ENCODE data around the gene CMTM5.
"Not testable (repeated sequence)": the region's sequence is repeated elsewhere in the genome, so short reads cannot be mapped to it uniquely, and the experiment has no call there.

The CMTM5 gene

DNA sequence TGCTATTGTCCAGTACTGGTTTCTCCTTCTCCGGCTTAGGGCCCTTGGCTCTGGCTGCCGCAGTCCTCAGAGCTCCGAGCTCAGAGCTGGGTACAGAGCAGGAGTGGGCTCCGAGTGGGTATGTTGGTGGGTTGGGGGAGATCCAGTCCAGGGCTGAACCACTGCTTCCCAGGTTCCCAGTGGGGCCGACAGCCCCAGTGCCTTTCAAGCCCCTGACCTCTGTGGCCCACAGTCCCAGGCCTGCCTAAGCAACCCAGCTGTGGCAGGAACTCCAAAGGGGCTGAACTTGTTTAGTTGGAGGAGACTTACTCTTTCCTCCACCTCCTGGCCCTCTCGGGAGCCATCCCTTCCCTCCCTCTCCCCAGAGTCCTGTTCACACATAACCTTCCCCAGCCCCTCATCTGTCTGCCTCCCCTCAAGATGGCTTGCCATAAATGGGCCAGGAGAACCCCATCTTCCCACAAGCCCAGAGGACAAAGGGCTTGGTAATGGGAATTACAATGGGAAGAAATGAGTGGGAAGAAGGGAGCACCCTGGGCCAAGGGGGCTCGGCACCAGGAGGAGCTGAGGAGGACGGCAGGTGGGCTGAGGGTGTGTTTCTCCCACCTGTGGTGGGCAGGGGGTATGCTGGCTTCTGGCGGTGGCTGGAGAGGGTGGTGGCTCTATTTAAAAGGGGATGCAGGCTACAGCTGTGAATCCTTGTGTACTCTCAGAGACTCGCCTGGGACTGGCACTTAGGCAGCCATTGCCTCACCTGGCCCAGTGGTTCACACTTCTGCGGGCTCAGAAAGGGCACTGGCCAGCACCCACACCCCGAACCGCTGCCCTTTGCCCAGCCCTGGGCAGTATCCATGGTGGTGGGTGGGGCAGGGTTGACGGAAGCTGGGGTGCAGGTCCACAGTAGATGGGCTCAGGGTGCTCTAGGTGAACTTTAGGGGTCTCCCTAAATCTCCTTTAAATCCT is 35.0 kb downstream of the CMTM5 start:
- Histone ChIP-seq H3K9me3 (ENCODE audit: control insufficient read depth, low read length) (no peaks in the 10 kb centered on the region), H3K9ac (ENCODE audit: low read length) (no peak overlapping the region), H3K4me3 (ENCODE audit: low read length) (no peak overlapping the region), H3K4me1 (ENCODE audit: control insufficient read depth, insufficient read depth, low read length) (no peaks in the 10 kb centered on the region), H3K27me3 (replicated peaks; ENCODE audit: control insufficient read depth, insufficient read depth, low read length) (peaks cover 34% of the 10 kb centered on the region), H3K36me3 (ENCODE audit: control insufficient read depth, insufficient read depth, low read length, severe bottlenecking) (no peaks in the 10 kb centered on the region)
- no peak for DNase-seq (ENCODE audit: low read depth)

DNA sequence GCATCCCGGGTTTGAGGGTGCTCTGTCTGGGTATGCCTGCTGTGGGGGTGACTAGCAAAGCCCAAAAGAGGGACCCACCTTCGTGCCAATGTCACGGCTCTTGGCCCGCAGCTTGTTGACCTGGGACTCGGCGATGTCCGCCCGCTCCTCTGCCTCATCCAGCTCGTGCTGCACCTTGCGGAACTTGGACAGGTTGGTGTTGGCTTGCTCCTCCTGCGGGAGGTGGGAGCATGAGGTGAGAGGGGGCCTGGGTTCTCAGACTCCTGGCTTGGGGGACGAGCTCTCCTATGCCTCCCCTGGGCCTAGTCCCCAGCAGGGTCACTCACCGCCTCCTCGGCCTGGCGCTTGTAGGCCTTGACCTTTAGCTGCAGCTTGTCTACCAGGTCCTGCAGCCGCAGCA is 36.8 kb downstream of the CMTM5 start:
- Histone ChIP-seq H3K4me1 (ENCODE audit: control insufficient read depth, insufficient read depth, low read length) (no peaks in the 10 kb centered on the region), H3K27me3 (replicated peaks; ENCODE audit: control insufficient read depth, insufficient read depth, low read length) (peaks cover 36% of the 10 kb centered on the region), H3K9ac (ENCODE audit: low read length) (no peak overlapping the region), H3K9me3 (ENCODE audit: control insufficient read depth, low read length) (no peaks in the 10 kb centered on the region), H3K4me3 (ENCODE audit: low read length) (no peak overlapping the region), H3K36me3 (ENCODE audit: control insufficient read depth, insufficient read depth, low read length, severe bottlenecking) (no peaks in the 10 kb centered on the region)
- DNase-seq (ENCODE audit: low read depth): no peak

DNA sequence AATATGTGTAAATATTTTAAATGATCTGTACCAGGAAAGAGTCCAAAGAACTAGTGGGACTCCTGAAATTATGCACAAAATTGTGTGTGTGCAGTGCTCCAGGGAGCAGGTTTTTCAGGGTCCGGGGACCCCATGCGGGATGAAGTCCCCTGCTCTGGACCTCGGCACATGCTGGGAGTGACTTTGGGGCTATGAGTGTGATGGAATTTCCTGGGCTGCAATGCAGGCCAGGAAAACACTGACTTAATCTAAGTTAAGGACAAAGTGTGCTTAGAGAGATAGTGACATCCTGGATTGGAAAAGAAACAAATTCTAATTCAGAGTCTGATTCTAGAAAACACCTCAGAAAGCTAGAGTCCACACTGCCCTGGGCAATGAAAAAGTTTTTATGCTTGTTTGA is 37.4 kb downstream of the CMTM5 start:
- no peaks in the 10 kb centered on the region for H3K36me3 ChIP-seq (ENCODE audit: control insufficient read depth, insufficient read depth, low read length, severe bottlenecking)
- no peak for DNase-seq (ENCODE audit: low read depth)
- no peak overlapping the region for H3K9ac ChIP-seq (ENCODE audit: low read length)
- H3K4me3 ChIP-seq (ENCODE audit: low read length): no peak overlapping the region
- no peaks in the 10 kb centered on the region for H3K9me3 ChIP-seq (ENCODE audit: control insufficient read depth, low read length)
- no peaks in the 10 kb centered on the region for H3K4me1 ChIP-seq (ENCODE audit: control insufficient read depth, insufficient read depth, low read length)
- peaks cover 42% of the 10 kb centered on the region for H3K27me3 ChIP-seq (replicated peaks; ENCODE audit: control insufficient read depth, insufficient read depth, low read length)

DNA sequence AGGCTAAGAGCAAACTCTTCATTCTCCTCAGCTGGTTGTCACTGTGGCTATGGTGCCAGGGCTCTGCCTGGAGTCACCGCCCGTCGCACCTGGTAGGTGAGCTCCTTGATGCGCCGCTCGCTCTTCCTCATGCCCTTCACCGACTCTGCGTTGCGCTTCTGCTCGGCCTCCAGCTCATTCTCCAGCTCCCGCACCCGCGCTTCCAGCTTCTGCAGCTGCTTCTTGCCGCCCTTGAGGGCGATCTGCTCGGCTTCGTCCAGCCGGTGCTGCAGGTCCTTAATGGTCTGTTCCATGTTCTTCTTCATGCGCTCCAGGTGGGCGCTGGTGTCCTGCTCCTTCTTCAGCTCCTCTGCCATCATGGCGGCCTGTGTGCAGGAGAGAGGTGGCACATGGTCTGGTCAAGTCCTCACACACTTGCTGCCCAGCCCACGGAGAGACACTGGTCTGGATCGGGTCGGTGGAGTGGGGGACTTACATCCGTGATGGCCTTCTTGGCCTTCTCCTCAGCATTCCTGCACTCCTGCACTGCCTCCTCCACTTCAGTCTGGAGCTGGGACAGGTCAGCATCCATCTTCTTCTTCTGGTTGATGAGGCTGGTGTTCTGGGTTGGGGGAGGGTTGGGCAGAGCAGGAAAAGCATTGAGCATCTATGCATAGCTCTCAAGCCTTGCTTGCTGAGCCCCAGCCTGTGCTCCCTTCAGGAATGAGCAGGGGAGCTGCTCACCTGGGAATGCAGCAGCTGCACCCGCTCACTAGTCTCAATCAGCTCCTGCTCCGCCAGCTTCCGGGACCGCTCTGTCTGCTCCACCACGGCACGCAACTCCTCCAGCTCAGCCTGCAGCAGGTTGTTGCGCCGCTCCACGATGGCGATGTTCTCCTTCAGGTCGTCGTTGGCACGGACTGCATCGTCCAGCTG is 38.3 kb downstream of the CMTM5 start:
- H3K27me3 ChIP-seq (replicated peaks; ENCODE audit: control insufficient read depth, insufficient read depth, low read length): peaks cover 37% of the 10 kb centered on the region
- no peak overlapping the region for H3K9ac ChIP-seq (ENCODE audit: low read length)
- no peak overlapping the region for H3K4me3 ChIP-seq (ENCODE audit: low read length)
- no peaks in the 10 kb centered on the region for H3K4me1 ChIP-seq (ENCODE audit: control insufficient read depth, insufficient read depth, low read length)
- H3K36me3 ChIP-seq (ENCODE audit: control insufficient read depth, insufficient read depth, low read length, severe bottlenecking): no peaks in the 10 kb centered on the region
- no peak for DNase-seq (ENCODE audit: low read depth)
- H3K9me3 ChIP-seq (ENCODE audit: control insufficient read depth, low read length): no peaks in the 10 kb centered on the region

DNA sequence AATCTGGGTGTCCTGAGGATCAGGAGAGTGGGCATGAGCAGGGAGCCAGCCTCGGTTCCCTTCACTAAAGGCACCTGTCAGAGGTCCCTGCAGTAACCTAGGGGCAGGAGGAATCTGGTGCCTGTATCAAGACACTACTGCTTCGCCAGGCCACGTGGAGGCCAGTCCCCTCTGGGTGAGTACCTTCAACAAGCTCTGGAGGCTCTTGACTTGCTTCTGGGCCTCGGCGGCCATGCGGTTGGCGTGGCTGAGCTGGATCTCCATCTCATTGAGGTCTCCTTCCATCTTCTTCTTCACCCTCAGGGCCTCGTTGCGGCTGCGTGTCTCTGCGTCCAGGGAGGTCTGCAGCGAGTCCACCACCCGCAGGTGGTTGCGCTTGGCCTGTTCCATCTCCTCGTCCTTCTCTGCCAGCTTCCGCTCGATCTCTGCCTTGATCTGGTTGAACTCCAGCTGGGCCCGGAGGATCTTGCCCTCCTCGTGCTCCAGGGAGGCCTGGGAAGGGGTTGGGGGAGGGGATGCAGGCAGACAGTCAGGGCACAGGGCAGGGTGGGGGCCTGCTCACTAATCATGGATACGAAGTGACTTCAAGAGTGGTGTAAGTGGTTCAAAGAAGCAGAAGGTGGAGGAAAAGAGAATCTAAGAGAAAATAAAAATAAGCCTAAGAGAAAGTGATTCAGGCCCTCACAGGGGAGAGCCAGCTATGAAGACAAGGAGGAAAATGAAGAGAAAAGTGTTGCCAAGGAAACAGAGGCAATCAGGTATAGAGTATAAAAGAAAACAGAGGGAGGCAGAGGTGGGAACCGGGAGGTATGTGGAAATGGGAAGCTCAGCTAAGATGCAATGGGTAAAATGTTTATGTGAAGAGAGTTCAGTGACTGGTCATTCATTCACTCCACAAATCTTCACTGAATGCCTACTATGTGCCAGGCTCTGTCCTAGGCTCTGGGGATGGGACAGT is 39.3 kb downstream of the CMTM5 start:
- no peaks in the 10 kb centered on the region for H3K36me3 ChIP-seq (ENCODE audit: control insufficient read depth, insufficient read depth, low read length, severe bottlenecking)
- no peak overlapping the region for H3K4me3 ChIP-seq (ENCODE audit: low read length)
- H3K9me3 ChIP-seq (ENCODE audit: control insufficient read depth, low read length): no peaks in the 10 kb centered on the region
- peaks cover 38% of the 10 kb centered on the region for H3K27me3 ChIP-seq (replicated peaks; ENCODE audit: control insufficient read depth, insufficient read depth, low read length)
- H3K9ac ChIP-seq (ENCODE audit: low read length): no peak overlapping the region
- DNase-seq (ENCODE audit: low read depth): no peak
- no peaks in the 10 kb centered on the region for H3K4me1 ChIP-seq (ENCODE audit: control insufficient read depth, insufficient read depth, low read length)

DNA sequence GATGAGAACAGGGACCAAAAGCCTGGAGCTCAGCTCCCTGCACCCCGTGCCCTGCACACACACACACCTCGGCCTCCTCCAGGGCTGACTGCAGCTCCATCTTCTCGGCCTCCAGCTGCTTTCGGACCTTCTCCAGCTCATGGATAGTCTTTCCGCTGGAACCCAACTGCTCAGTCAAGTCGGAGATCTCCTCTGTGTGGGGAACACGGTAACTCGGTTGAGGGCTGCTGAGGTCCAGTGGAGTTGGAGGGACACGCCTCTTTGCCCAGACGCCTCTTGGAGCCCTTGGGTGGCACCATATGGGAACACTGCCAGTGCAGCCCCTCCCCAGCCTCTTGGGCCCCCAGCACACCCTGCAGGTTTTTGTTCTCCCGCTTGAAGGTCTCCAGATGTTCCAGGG is 40.0 kb downstream of the CMTM5 start:
- Histone ChIP-seq H3K4me3 (ENCODE audit: low read length) (no peak overlapping the region), H3K27me3 (replicated peaks; ENCODE audit: control insufficient read depth, insufficient read depth, low read length) (peaks cover 38% of the 10 kb centered on the region), H3K36me3 (ENCODE audit: control insufficient read depth, insufficient read depth, low read length, severe bottlenecking) (no peaks in the 10 kb centered on the region), H3K9me3 (ENCODE audit: control insufficient read depth, low read length) (no peaks in the 10 kb centered on the region), H3K9ac (ENCODE audit: low read length) (no peak overlapping the region), H3K4me1 (ENCODE audit: control insufficient read depth, insufficient read depth, low read length) (no peaks in the 10 kb centered on the region)
- no peak for DNase-seq (ENCODE audit: low read depth)

DNA sequence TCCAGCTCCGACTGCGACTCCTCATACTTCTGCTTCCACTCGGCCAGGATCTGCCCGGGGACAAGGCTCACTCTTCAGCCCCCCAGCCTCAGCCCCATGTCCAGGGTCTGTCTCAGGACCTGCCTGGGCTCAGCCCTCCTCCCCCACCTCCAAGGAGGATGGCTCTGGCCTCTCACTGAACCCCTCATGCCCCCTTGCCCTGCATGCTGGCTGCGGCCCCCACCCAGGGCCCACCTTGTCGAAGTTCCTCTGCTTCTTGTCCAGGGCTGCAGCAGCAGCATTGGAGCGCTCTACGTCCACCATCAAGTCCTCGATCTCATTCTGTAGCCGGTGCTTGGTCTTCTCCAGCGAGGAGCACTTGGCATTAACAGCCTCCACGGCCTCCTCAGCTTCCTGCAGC is 40.4 kb downstream of the CMTM5 start:
- not testable (repeated sequence) for H3K4me1 ChIP-seq (ENCODE audit: control insufficient read depth, insufficient read depth, low read length); DNase-seq (ENCODE audit: low read depth); H3K9ac ChIP-seq (ENCODE audit: low read length); H3K4me3 ChIP-seq (ENCODE audit: low read length); H3K36me3 ChIP-seq (ENCODE audit: control insufficient read depth, insufficient read depth, low read length, severe bottlenecking); H3K9me3 ChIP-seq (ENCODE audit: control insufficient read depth, low read length)
- H3K27me3 ChIP-seq (replicated peaks; ENCODE audit: control insufficient read depth, insufficient read depth, low read length): peaks cover 37% of the 10 kb centered on the region

DNA sequence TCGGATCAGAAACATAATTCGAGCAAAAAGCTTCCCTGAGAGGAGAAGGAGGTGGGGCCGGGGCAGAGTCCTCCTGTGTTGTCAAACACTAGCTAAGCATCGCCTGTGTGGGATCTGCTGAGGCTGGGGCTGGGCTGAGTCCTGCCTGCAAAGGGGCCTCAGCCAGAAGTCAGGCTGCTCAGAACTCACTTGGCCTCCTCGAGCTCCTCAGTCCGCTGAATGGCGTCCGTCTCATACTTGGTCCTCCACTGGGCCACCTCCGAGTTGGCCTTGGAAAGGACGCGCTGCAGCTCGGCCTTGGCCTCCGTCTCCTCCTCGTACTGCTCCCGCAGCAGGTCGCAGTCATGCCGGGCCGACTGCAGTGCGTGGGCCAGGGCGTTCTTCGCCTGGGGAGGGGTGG is 41.2 kb downstream of the CMTM5 start:
- H3K9me3 ChIP-seq (ENCODE audit: control insufficient read depth, low read length): no peaks in the 10 kb centered on the region
- peaks cover 31% of the 10 kb centered on the region for H3K27me3 ChIP-seq (replicated peaks; ENCODE audit: control insufficient read depth, insufficient read depth, low read length)
- DNase-seq (ENCODE audit: low read depth): no peak
- H3K9ac ChIP-seq (ENCODE audit: low read length): no peak overlapping the region
- H3K4me1 ChIP-seq (ENCODE audit: control insufficient read depth, insufficient read depth, low read length): no peaks in the 10 kb centered on the region
- no peaks in the 10 kb centered on the region for H3K36me3 ChIP-seq (ENCODE audit: control insufficient read depth, insufficient read depth, low read length, severe bottlenecking)
- no peak overlapping the region for H3K4me3 ChIP-seq (ENCODE audit: low read length)

DNA sequence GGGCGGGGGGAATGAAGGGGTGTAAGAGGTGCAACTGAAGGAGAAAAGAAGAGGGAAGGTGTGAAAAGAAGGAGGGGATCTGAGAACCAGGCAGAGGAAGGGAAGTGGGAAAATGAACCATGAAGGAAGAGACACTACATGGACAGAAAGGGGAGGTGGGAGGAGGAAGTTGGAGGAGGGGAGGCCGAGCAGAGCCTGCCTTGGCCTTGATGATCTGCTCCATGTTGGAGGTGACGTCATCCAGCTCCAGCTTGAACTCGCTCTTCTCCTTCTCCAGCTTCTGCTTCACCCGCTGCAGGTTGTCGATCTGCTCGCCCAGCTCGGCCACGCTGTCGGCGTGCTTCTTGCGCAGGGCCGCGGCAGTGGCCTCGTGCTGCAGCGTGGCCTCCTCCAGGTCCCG is 42.8 kb downstream of the CMTM5 start:
- H3K27me3 ChIP-seq (replicated peaks; ENCODE audit: control insufficient read depth, insufficient read depth, low read length): peaks cover 36% of the 10 kb centered on the region
- not testable (repeated sequence) for H3K9ac ChIP-seq (ENCODE audit: low read length)

DNA sequence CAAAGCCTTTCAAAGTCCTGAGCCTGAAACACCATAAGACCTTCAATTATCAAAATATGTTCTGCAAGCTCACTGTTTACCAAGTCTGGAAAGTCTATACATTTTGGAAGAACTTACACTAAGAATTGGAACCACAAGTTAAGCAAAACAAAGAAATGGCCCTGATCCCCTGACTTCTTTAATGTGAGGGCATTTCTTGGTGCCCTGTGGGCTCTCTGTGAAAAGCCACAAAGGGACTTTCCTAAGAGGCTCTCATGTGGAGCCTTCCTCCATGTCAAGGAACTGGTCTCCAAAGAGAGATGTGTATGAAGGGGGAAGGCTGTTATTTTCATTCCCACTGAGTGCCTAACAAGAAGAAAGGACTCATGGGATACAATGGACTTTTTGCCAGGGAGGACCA is 44.7 kb downstream of the CMTM5 start:
- Histone ChIP-seq H3K9me3 (ENCODE audit: control insufficient read depth, low read length) (peaks cover 3% of the 10 kb centered on the region), H3K4me3 (ENCODE audit: low read length) (no peak overlapping the region), H3K36me3 (ENCODE audit: control insufficient read depth, insufficient read depth, low read length, severe bottlenecking) (no peaks in the 10 kb centered on the region), H3K9ac (ENCODE audit: low read length) (no peak overlapping the region), H3K4me1 (ENCODE audit: control insufficient read depth, insufficient read depth, low read length) (no peaks in the 10 kb centered on the region), H3K27me3 (replicated peaks; ENCODE audit: control insufficient read depth, insufficient read depth, low read length) (peaks cover 40% of the 10 kb centered on the region)
- DNase-seq (ENCODE audit: low read depth): no peak

More for the DNA sequence above, 42.8 kb downstream of the CMTM5 start:
- not testable (repeated sequence) for H3K4me3 ChIP-seq (ENCODE audit: low read length); H3K4me1 ChIP-seq (ENCODE audit: control insufficient read depth, insufficient read depth, low read length); DNase-seq (ENCODE audit: low read depth); H3K9me3 ChIP-seq (ENCODE audit: control insufficient read depth, low read length); H3K36me3 ChIP-seq (ENCODE audit: control insufficient read depth, insufficient read depth, low read length, severe bottlenecking)

All from adipocyte (in vitro differentiated cells).